HCEC 1CT (cell line): Measurements from ENCODE around the gene CHIA.
A peak's percentile ranks its signal among the peaks of the same experiment; 100 is the strongest.
"Not testable (repeated sequence)": the region's sequence is repeated elsewhere in the genome, so short reads cannot be mapped to it uniquely, and the experiment has no call there.

Source experiments
- DNase-seq: peaks from one replicate; pipeline ENCODE4 v3.0.0-alpha.2; 2017

The CHIA gene

DNA sequence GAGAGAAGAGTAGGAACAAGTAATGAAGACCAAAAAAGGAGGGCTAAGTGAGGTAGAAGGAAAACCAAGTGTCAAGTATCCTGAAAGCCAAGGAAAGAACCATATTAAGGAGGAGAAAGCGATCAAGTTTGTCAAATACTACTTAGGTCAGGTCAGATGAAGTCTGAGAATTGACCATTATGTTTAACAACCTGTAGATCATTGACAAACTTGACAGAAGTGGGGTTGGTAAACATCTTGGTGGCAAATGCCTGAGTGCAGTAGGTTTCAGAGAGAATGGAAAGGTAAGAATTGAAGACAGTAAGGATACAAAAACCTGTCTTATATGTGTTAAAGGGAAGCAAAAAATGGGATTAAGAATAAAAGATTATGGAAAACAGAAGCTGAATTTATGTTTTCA is 3.7 kb upstream of the CHIA start:
- no peak for DNase-seq

DNA sequence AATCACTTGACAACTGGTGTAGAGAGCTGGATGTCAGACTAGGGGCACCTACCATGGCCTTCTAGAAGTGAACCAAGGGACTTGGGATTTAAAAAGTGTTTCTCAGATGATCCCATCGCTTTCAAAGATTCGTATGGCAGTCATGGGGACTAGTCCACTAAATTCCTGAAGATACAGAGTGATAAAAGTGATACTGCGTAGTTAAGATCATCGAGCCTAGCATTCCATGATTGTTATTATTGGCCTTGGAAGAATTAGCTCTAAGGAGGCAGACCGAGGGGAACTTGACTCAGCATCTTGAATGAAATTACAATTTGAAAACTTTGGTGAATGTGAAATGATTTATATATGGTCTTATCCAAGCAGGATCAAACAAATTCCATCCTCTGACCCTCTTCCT is 1.3 kb upstream of the CHIA start:
- no peak for DNase-seq

DNA sequence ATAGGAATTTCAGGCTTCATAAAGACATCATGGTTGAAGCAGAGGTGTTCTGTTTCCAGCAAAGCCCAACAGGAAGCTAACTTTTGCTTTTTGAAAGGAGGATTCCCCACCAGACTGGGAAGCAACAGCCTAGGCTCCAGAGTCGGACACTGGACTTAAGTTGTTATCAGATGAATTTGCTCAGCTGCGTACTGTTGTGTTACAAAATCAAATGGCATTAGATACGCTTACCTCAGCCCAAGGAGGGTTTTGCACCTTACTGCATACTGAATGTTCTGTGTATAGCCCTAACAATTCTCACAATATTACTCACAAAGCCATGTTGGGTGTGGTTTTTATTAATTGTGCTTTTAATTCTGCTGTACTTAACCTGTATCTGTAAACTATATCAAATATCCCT is 547 bp upstream of the CHIA start:
- no peak for DNase-seq

GRCh38 chr1:111294390-111294789 is 3.7 kb downstream of the CHIA start:
- DNase-seq: no peak

GRCh38 chr1:111302374-111302773 is 11.7 kb downstream of the CHIA start:
- DNase-seq: no peak

- no peak for DNase-seq
Measured at GRCh38 chr1:111309690-111310089, 19.0 kb downstream of the CHIA start.

DNA sequence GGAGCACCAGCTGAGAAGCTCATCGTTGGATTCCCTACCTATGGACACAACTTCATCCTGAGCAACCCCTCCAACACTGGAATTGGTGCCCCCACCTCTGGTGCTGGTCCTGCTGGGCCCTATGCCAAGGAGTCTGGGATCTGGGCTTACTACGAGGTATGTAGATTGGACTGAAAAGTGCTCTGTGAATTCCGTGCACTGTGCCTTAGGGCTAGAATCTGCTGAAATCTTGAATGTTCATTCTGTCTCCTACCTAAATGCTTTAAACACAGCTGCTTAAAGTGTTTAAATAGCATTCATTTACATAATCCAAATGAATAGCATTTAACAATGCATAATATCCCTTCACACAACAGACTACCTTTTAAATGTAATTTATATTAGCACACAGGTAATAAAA is 27.9 kb downstream of the CHIA start:
- DNase-seq: no peak

DNA sequence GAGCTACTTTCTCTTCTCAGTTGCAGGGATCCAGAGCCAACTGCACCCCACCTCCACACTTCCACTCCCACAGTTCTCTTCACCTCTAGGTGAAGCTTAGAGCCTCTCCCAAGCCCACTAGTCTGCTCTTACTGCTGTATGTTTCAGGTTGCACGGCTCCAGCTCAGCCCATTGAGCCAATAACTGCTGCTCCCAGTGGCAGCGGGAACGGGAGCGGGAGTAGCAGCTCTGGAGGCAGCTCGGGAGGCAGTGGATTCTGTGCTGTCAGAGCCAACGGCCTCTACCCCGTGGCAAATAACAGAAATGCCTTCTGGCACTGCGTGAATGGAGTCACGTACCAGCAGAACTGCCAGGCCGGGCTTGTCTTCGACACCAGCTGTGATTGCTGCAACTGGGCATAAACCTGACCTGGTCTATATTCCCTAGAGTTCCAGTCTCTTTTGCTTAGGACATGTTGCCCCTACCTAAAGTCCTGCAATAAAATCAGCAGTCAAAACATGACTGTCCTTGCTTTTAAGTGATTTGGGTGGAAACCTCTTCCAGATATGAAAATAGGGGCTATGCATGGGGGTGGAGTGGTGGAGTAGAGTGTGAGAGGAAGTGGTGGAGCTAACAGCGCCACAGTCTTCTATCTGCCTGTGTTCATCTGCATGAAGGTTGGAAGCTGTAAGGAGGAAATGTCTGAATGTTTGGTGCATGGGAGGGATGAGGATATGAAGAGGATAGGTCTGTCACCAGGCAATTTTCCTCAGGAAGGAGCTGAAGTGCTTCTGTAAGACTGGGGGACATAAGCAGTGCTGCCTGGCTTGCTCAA is 29.6 kb downstream of the CHIA start:
- no peak for DNase-seq

DNA sequence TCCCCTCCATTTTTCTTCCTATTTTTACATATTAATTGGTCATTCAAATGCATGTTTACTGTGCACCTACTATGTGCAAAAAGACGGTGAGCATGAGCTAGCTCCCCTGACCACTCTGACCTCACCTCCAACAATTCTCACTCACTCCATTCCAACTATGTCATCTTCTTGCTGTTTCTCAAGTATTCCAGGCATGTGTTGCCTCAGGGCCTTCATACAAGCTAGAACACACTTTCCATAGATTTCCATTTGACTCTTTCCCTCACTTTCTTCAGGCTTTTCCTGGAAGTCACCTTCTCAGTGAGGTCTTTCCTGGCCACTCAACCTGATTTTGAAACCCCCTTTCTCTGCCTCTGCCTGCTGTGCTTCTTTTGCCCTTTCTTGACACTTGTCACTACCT is 32.6 kb downstream of the CHIA start:
- no peak for DNase-seq

DNA sequence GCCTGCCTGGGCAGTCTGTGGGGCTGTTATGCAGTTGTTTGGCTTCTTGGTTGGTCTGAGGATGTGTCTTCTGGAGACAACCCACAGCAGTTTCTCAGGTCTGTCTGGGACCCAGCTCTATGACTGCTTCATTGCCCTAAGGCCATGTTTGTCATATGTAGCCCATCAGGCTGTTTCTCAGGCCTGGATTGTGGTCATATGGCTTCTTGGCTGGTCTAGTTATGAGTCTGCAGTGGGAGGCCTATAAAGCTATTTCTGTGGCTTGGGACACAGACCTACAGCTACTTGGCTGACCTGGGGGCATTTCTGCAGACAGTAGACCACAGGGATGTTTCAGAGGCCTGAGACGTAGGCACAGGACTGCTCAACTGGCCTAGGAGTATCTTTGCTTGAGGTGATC is 41.5 kb downstream of the CHIA start:
- no peak for DNase-seq

GRCh38 chr1:111334169-111334568 is 43.5 kb downstream of the CHIA start:
- DNase-seq: peak; percentile 35

DNA sequence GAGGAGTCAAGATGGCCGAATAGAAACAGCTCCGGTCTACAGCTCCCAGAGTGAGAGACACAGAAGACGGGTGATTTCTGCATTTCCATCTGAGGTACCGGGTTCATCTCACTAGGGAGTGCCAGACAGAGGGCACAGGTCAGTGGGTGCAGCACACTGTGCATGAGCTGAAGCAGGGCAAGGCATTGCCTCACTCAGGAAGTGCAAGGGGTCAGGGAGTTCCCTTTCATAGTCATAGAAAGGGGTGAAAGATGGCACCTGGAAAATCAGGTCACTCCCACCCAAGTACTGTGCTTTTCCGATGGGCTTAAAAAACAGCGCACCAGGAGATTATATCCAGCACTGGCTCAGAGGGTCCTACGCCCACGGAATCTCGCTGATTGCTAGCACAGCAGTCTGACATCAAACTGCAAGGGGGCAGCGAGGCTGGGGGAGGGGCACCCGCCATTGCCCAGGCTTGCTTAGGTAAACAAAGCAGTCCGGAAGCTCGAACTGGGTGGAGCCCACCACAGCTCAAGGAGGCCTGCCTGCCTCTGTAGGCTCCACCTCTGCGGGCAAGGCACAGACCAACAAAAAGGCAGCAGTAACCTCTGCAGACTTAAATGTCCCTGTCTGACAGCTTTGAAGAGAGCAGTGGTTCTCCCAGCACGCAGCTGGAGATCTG is 44.7 kb downstream of the CHIA start:
- not testable (repeated sequence) for DNase-seq

DNA sequence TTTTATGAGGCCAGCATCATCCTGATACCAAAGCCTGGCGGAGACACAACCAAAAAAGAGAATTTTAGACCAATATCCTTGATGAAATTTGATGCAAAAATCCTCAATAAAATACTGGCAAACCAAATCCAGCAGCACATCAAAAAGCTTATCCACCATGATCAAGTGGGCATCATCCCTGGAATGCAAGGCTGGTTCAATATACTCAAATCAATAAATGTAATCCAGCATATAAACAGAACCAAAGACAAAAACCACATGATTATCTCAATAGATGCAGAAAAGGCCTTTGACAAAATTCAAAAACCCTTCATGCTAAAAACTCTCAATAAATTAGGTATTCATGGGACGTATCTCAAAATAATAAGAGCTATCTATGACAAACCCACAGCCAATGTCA is 48.2 kb downstream of the CHIA start:
- not testable (repeated sequence) for DNase-seq

DNA sequence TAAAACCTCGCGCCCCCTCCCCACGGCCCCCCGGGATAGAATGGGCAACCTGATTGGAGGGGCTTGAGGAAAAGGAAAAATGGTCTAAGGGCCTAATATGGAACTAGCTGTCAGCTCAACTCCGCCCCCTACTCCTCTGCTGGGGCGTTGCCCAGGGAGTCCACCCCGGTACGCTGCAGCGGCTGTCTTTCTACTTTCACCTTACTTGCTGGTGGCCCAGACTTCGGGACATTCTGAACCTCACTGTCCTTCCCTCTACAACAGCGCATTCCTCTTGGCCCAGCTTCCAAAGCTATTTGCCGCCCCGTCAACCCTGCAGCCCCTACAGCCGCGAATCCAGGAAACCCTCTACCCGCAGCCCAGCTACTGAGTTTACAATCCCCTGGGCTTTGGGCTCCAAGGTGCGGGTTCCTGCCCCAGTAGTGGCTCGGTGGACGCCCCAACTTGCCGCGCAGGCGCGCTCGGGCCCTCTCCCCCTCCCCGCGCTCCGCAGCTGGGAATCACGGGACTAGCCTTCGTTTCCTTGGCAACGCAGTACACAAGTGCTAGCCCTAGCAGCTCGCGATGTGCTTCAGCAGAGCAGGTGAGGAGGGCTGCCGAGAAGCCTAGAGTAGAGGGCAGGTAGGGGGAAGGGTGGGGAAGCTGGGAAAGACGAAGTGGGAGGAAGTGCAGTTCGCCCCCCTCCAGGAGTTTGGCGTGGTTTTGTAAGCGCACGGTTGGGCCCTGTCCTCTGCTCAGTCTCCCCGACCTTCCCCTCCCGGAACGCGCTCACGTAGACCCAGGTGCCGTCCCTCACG is 55.6 kb downstream of the CHIA start:
- peak; percentile 59 for DNase-seq

GRCh38 chr1:111347026-111347425 is 56.4 kb downstream of the CHIA start:
- DNase-seq: no peak

- DNase-seq: no peak
Measured at GRCh38 chr1:111351700-111352099, 61.0 kb downstream of the CHIA start.

DNA sequence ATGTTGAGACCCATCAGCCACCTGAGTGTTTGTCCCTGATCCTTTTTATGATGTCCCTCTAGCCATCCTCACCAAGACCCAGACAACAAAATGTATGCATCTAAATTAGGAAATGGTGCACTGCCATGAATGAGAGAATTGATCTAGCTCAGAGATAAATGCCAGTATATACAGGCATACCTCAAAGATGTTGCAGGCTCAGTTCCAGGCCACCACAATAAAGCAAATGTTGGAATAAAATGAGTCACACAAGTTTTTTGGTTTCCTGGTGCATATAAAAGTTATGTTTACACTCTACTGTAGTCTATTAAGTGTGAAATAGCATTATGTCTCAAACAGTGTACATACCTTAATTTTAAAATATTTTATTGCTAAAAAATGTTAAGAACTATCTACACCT is 63.9 kb downstream of the CHIA start:
- DNase-seq: no peak

GRCh38 chr1:111358964-111359363 is 68.3 kb downstream of the CHIA start:
- DNase-seq: no peak

- no peak for DNase-seq
Measured at GRCh38 chr1:111359376-111359775, 68.7 kb downstream of the CHIA start.

GRCh38 chr1:111360257-111360656 is 69.6 kb downstream of the CHIA start:
- DNase-seq: not testable (repeated sequence)

GRCh38 chr1:111361761-111362160 is 71.1 kb downstream of the CHIA start:
- no peak for DNase-seq

DNA sequence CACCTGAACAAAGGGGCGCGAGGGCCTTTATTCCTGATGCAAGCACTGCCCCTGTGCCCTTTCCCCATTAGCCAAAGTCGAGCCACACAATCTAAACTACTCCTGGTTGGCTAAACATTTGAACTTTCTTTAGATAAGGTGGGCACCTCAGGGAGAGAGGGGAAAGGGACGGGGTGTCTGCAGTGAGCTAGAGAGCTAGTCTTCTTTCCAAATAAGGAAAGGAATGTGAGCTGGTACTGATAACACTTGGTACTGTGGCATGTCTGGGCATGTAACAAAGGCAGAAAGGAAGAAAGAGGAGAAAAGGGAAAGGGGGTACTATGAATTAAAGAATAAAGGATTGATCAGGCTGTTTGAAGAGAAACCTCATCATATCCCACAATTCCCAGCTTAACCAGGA is 74.0 kb downstream of the CHIA start:
- no peak for DNase-seq

DNA sequence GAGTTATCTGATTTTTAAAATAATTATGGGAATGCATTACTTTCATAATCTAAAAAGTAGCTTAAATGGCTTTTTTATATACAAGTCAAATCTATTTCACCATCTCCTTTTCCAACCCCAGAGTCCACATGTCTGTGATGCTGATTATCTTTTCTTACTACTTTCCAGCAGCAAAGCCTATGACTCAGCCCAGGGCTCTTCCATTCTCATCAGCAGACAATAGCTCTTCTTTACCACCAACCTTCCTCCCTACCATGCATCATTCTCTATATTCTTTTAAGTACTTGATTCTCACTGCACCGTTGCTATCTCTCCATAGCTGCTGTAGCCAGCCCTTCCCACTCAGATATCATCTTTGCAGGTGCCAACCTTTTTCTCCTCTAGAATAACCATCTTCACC is 75.6 kb downstream of the CHIA start:
- DNase-seq: no peak

- no peak for DNase-seq
Measured at GRCh38 chr1:111369177-111369576, 78.5 kb downstream of the CHIA start.
